ENCODE results near the gene ZNF124. TPM values are rescaled to one million over a fixed set of nuclear protein-coding genes. Genes with fewer than 3 reads are reported as not detected.

ZNF124 gene
- total RNA-seq, 3 donors from 2014 or later, result 41.8 to 78.5 (median 61.3) TPM

DNA sequence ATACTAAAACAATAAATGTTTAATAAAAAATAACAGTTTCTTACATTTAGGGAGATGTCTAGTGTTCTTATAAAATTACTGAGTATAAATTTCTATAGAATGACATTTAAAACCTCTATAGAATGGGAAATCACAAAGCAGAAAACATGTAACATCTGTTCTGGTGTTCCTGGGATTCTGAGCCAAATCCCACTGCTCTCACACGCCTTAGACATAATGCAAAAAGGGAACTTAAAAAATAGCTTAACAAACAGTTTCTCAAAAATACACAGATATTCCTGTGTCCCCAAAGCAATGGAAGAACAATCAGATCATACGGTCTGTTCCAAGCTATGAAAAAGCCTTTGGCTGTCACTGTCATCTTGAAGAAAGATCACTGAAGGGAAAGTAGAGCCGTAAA is 27.0 kb upstream of the ZNF124 start:
- intact Hi-C loops (cut with DNase I, micrococcal nuclease), result no loop called here
- DNase-seq, result no peak
- TF ChIP-seq CTCF (IDR thresholded peaks at IDR 0.05), result no peak
- H3K4me1 ChIP-seq (ENCODE audit: low read depth), result no peaks in the 10 kb centered on the region
- no peaks in the 10 kb centered on the region for H3K36me3 ChIP-seq (ENCODE audit: low read depth)
- no peak overlapping the region for H3K4me3 ChIP-seq
- no peak for ATAC-seq
- peaks cover 7% of the 10 kb centered on the region for H3K9me3 ChIP-seq

DNA sequence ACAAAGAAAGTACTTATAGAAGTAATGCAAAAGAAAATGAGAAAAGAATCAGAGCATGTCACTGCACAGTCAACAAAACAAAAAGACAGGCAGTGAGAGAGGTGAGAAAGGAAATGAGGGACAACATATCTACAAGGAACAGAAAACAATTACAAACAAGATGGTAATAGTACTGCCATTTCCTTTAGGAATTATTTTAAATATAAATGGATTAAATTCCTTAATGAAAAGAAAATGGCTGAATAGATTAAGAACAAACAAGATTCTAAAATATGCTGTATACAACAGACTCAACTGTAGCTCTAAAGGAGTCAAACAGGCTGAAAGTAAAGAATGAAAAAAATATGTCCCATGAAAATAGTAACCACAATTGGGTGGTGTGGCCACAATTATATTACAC is 22.1 kb upstream of the ZNF124 start:
- H3K4me1 ChIP-seq (ENCODE audit: low read depth), result no peaks in the 10 kb centered on the region
- H3K36me3 ChIP-seq (ENCODE audit: low read depth), result no peaks in the 10 kb centered on the region
- DNase-seq, result no peak
- H3K4me3 ChIP-seq, result no peak overlapping the region
- no peak for ATAC-seq
- intact Hi-C loops (cut with DNase I, micrococcal nuclease), result no loop called here
- TF ChIP-seq CTCF (IDR thresholded peaks at IDR 0.05), result no peak
- H3K9me3 ChIP-seq, result peaks cover 55% of the 10 kb centered on the region

- peaks cover 82% of the 10 kb centered on the region for H3K9me3 ChIP-seq
- intact Hi-C loops (cut with DNase I, micrococcal nuclease), result no loop called here
- ATAC-seq (no peak), DNase-seq (no peak)
- no peak overlapping the region for H3K4me3 ChIP-seq
- H3K36me3 ChIP-seq (ENCODE audit: low read depth), result no peaks in the 10 kb centered on the region
- no peak for TF ChIP-seq CTCF (IDR thresholded peaks at IDR 0.05)
- no peaks in the 10 kb centered on the region for H3K4me1 ChIP-seq (ENCODE audit: low read depth)
Measured at GRCh38 chr1:247189981-247190798, 18.4 kb upstream of the ZNF124 start.

DNA sequence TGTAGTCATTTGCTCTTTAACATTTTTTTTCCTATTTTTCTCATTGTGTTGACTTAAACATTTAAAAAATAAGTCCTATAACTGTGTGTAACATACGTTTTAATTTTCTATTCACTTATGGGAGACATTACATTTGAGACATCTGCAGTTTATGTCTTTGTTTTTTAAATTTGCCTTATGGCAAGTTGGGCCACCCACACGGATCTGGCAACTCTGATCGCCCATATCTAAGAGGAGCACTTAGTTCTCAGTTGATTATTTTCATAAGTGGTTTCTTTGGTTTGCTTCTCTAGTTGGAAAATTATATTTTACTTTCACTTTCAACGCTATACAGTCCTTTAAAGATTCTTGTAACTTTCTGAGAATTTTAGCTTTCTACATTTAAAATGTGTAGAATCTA is 13.8 kb upstream of the ZNF124 start:
- ATAC-seq (no peak), DNase-seq (no peak)
- peaks cover 61% of the 10 kb centered on the region for H3K9me3 ChIP-seq
- intact Hi-C loops (cut with DNase I, micrococcal nuclease), result no loop called here
- no peak overlapping the region for H3K4me3 ChIP-seq
- H3K4me1 ChIP-seq (ENCODE audit: low read depth), result no peaks in the 10 kb centered on the region
- no peaks in the 10 kb centered on the region for H3K36me3 ChIP-seq (ENCODE audit: low read depth)
- no peak for TF ChIP-seq CTCF (IDR thresholded peaks at IDR 0.05)

GRCh38 chr1:247184254-247184653 is 12.4 kb upstream of the ZNF124 start:
- H3K4me1 ChIP-seq (ENCODE audit: low read depth), result no peaks in the 10 kb centered on the region
- no peaks in the 10 kb centered on the region for H3K36me3 ChIP-seq (ENCODE audit: low read depth)
- intact Hi-C loops (cut with DNase I, micrococcal nuclease), result no loop called here
- no peak overlapping the region for H3K4me3 ChIP-seq
- no peak for TF ChIP-seq CTCF (IDR thresholded peaks at IDR 0.05)
- ATAC-seq (no peak), DNase-seq (no peak)
- H3K9me3 ChIP-seq, result peaks cover 47% of the 10 kb centered on the region
